Jurkat, Clone E6-1 (cell line): ENCODE measurements around the gene SLC16A12. TPM values are rescaled to one million over a fixed set of nuclear protein-coding genes. Genes with fewer than 3 reads are reported as not detected.
A peak's percentile ranks its signal among the peaks of the same experiment; 100 is the strongest.

Experiments
- DNase-seq: peaks from one replicate; pipeline ENCODE4 v3.0.0-alpha.2; 2011; ENCODE audit warnings: low read depth, low spot score
- H3K4me3 ChIP-seq: 2 replicates; pipeline ENCODE4 v1.5.1; 2011; ENCODE audit warnings: mild to moderate bottlenecking, low read length, control low read depth, moderate library complexity
- polyA plus RNA-seq: library from polyadenylated mRNA; unstranded; fragments of >200 nt; gene quantifications from one replicate; pipeline ENCODE4 v1.2.1, GENCODE V29; 2012; ENCODE audit warnings: missing spikeins; ENCODE audit not compliant: insufficient read length, insufficient read depth

Gene SLC16A12, protein sequence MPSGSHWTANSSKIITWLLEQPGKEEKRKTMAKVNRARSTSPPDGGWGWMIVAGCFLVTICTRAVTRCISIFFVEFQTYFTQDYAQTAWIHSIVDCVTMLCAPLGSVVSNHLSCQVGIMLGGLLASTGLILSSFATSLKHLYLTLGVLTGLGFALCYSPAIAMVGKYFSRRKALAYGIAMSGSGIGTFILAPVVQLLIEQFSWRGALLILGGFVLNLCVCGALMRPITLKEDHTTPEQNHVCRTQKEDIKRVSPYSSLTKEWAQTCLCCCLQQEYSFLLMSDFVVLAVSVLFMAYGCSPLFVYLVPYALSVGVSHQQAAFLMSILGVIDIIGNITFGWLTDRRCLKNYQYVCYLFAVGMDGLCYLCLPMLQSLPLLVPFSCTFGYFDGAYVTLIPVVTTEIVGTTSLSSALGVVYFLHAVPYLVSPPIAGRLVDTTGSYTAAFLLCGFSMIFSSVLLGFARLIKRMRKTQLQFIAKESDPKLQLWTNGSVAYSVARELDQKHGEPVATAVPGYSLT
- polyA plus RNA-seq: not detected

DNA sequence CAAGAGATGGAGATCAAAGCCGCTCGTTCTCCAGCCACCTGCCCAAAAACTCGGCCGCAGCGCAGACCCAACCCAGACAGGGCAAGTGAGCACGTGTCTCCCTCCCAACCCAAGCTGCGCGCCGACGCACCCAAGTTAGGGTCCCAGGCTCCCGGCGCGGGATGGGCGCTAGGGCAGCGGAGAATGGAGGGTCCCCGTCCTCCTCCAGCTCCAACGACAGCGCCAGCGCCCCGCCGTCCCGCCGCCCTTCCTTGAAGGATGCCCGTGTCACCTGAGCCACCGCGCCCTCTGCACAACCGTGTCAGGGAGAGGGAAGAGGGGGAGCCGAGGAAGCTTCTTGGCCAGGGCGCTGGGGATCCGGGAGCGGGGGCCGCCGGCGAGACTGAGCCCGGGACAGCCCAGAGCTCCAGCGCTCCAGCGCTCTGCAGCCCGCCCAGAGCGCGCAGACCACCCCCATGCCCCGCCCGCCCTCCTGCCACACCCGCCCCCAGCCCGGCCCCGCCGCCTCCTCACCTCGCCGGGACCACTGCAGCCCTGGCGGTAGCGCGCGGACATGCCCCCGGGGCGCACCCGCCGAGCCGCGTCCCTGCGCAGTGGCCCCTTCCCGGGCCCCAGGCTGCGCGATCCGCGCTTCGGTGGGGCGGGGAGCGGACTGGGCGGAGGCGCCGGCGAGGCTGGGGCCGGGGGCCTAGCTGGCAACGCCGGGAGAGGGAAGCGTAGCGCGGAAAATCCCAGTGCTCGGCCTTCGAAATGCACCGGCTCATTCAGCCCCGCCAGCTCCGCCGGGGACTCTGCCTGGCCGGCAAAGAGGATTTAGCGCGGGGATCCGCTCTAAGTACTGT, at the start of gene SLC16A12:
SLC16A12 (minus strand) TSS at position 424 of the 842 bp plus-strand sequence. CDS start 73,016 bp downstream, outside the sequence.
- no peak within 1 kb of the TSS for H3K4me3 ChIP-seq
- no peak for DNase-seq

DNA sequence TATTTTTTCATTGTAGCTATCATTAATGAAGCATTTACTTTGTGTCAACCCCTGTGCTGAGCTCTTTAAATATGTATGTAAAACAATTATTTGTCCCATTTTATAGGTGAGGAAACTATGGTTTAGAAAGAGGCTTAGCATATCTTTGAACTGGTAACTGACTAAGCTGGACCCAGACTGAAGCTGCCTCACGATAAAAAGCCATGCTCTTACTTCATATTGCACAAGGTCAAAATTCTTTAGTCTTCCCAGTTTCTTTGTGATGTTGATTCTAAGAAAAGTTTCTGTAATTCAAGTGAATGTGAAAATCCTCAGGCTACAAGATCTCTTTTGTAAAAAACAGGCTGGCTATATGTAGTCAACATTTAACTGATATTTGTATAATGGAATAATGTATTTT, 46.6 kb upstream of the SLC16A12 start:
- DNase-seq: no peak
- no peak overlapping the region for H3K4me3 ChIP-seq

DNA sequence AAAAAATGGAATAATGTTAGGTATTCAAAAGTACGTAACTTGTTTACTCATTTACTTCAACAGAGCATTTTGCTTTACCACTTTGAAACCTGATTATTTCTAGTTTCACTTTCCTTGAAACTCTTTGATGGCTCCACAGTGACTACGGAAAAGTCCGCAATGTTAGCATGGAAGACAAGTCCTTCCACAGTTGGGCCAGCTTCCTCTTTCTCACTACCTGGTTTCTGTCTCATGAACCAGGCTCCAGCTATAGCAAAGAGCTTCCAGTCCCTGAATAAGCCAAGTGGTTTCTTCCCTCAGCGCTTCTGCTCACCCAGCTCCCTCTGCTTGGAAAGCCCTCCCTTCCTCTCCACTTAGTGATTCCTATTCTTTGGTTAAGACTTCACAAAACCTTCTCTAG, 44.8 kb upstream of the SLC16A12 start:
- no peak for DNase-seq
- no peak overlapping the region for H3K4me3 ChIP-seq

DNA sequence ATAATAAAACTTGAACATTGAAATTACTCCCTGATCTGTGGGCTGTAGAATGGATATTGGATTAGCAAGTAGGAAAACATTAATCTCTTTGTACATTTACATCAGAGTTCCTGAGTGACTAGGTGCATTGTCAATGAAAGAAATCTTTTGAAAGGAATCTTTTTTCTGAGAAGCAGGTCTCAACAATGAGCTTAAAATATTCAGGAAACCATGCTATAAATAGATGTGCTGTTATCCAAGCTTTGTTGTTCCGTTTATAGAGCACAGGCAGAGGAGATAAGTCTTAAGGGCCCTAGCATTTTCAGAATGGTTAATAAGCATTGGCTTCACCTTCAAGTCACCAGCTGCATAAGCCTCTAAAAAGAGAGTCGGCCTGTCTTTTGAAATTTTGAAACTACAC, 41.3 kb upstream of the SLC16A12 start:
- no peak for DNase-seq
- no peak overlapping the region for H3K4me3 ChIP-seq

DNA sequence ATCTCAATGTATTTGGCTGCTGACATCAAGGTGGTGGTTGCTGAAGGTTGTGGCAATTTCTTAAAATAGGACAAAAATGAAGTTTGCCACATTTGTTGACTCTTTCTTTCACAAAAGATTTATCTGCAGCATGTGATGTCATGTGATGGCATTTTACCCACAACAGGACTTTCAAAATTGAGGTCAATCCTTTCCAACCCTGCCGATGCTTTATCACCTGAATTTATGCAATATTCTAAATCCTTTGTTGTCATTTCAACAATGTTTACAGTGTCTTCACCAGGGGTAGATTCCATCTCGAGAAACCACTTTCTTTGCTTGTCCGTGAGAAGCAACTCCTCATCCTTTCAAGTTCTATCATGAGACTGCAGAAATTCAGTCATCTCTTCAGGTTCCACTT, 40.6 kb upstream of the SLC16A12 start:
- H3K4me3 ChIP-seq: no peak overlapping the region
- no peak for DNase-seq

DNA sequence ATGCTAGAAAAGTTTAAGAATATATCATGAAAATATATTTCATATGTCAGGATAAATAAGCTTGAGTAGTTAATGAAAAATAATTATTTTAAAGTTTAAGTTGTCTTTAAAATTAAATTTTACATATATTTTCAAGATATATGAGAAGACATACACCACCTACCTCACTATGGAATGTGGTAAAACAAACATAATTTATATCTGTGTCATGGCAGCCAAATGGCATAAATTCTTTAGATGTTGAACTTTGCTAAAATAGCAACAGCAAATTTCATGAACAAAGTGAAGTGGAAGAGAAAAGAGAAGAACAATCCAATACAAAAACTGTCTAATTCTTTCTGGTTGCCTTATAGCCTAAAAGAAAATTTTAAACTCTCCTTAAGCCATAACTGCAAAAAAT, 39.6 kb upstream of the SLC16A12 start:
- no peak overlapping the region for H3K4me3 ChIP-seq
- no peak for DNase-seq

DNA sequence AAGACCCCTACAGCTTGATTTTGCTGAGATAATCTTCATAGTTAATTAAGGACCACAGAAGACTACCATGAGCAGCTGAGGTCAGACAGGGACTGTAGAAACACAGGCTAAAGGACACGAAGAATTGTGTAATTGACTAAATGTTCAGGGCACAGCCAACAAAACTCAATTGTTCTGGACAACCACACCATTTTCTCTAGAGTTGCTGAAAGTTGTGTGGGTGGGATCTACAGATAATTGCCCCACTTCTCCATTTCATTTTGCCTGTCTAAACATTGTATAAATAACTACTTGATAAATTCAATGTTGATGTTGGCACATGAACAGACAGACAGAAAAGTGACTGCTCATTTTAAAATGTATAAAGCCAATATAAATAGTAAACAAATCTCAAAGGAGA, 39.0 kb upstream of the SLC16A12 start:
- H3K4me3 ChIP-seq: no peak overlapping the region
- no peak for DNase-seq

DNA sequence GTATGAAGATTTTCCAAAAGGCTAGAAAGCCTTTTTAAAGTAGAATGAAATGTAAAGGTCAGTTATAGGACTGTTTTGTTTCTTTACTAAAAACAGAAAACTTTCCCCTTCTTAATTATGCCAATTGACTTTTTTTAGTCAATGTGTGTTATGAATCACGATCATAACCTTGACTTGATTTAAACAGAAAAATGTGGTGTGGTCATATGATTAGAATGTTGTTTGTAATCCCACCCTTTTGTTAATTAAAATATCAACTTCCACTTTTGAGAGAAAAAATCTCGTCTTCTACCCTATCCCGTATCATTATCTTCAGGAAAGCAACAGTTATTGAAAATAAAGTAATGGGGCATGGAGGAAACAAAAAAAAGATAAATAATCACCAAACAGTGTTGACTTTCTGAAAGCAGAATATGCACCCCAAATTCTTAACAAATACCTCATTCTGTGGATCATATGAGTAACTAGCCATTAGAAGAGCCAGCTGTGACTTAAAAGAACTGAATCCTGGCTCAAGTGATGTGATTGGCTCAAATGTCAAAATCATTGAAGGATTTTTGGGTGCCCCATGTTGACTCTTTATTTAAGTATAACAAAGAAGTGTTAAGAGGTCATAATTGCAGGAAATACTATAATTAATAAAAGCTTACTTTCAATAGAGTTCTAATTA, 32.3 kb upstream of the SLC16A12 start:
- no peak for DNase-seq
- no peak overlapping the region for H3K4me3 ChIP-seq

DNA sequence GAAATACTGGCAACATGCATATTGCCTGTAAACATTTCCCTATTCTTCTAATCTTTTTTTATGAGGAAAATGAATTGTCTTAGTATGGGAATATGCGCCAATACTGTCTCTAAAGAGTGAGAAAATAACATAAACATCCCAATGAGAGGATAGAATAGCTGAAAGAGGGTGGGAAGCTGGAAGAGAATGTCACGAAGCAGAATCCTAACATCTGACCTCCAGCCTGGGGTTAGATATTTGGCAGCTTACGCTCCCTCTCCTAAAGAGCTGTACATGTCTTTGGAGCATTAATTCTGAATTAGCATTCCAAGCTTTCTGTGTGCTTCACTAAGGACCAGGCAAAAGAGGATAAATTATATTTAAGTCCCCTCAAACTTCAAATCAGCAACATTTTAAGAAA, 31.6 kb upstream of the SLC16A12 start:
- no peak for DNase-seq
- H3K4me3 ChIP-seq: no peak overlapping the region

DNA sequence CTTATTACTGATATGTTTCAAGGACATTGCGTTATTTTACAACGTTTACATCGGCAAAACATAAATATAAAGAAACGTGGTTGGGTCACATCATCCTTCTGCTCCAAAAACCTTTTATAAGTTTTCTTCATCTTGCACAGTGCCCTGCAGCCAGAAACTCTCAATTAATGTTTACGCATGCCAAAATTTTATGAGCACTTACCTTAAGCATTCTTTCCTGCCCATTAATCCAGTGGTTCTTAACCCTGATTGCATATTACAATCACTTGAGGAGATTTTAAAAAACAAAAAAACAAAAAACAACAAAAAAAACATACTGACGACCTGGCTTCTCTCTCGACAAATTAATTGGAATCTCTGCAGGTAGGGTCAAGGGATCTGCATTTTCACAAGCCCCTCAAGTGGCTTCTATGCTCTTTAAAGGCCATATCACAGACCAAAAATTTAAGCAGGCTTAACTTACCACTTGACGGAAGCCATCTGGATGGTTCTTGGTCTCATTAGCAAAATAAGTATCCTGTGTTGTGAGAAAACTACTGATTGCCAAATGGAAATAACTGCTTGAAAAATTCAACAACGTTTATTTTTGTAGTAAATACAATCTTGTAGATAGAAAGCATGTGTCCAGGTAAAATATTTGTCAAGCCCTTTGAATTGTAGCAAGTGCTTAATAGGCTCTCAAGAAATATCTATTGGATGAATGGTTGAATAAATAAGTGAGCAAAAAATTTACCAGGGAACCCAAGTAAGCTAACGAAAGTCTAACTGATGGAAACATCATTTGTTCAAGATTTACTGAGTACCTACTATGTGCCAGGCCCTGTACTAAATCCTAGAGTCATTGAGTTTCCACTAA, 30.9 kb upstream of the SLC16A12 start:
- DNase-seq: no peak

DNA sequence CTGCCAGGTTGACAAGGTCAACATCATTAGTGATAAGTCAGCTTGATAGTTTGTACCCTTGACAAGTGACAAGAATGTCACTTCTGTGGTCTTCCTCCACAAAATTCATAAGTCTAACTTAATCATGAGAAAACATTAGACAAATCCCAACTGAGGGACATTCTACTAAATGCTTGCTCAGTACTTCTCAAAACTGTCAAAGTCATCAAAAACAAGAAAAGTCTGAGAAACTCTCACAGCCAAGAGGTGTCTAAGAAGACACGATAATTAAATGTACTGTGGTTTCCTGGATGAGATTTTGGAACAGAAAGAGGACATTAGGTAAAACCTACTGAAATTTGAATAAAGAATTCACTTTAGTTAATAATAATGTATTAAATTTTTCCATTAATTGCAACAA, 29.8 kb upstream of the SLC16A12 start:
- H3K4me3 ChIP-seq: no peak overlapping the region
- DNase-seq: no peak

More for the DNA sequence above, 30.9 kb upstream of the SLC16A12 start:
- no peak overlapping the region for H3K4me3 ChIP-seq

DNA sequence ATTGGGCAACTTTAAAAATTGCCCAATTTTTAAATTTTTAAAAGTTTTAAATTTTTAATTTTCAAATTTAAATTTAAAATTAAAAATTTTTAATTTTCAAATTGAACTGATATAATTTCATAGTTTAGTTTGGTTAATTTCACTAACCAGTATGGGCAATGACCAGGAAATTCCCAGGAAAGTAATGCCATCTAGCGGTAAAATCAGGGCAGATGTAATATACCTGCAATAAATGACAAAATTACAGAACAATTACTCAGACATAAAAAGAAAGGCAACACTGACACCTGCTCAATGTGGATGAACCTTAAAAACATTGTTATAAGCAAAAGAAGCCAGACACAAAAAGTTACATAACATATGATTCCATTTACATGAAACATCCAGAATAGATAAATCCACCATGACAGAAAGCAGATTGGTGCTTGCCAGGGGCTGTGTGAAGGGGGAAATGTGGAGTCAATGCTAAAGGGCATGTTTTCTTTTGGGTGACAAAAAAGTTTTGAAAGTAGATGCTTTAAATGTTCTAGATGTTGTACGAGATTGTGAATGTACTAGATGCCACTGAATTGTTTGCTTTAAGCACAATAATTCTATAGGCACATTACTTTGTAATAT, 28.6 kb upstream of the SLC16A12 start:
- DNase-seq: peak; percentile 41

DNA sequence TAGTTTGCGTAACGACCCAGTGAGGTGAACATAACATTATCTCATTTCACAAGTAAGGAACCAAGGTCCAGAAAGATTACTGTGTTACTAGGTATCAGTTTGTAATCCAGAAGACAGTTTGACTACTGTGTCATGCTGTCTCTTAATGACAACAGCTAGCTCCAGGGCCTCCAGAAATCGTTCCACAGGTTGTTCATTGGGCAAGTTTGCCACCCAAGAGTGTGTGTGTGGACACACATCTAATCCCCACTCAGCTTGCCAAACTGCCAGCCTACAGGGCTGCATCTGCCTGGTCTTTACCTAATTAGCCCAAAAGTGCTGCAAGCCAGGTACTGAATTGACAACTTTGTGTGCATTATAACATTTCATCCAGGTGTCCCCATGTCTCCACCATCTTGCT, 27.9 kb upstream of the SLC16A12 start:
- H3K4me3 ChIP-seq: no peak overlapping the region
- DNase-seq: no peak

More for the DNA sequence above, 28.6 kb upstream of the SLC16A12 start:
- no peak overlapping the region for H3K4me3 ChIP-seq

DNA sequence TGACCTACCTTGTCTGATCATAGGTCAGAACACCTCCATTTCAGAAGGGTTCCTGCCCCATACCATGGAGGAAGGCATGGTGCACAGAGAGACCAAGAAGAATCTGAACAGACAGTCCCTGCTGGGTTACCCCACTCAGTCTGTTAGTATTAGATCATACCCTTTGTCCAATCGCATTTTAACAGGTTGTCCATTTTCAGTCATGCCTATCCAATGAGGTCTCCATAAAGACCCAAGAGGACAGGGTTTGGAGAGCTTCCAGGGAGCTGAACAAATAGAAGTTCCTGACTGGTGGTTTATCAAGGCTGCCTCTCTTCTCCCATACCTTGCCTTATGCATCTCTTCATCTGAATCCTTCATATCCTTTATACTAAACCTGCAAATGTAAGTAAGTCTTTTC, 21.2 kb upstream of the SLC16A12 start:
- DNase-seq: no peak
- no peak overlapping the region for H3K4me3 ChIP-seq

DNA sequence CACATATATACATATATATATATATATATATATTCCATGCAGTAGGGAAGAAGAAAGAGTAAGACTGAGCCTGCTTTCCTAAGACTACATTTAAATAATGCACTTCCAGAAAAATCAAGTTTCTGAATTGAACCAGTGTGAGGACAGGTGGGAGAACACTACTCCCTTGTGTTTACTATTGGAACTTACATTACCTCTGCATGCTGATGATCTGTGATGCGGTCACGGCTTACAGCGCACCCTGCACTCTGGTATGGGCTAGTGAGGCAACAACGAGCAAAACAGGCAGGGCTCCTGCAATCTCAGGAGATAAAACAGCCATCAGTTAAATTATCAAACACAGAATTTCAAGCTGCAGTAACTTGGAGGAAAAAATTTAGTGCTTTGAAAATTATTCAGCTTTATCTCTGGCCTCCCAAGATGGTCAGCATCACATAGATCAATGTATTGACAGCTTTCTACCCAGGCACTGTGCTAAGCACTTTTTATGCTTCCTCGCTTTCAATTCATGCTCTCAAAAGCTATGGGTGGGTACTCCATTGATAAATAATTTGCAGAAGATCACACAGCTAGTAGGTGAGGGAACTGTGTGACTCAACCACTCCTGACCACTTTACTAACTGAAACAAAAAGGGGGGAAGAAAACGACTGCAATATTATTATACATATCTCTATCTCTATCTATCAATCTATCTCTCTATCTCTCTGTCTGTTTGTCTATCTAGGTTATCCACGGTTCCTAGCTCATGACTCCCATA, 20.5 kb upstream of the SLC16A12 start:
- no peak overlapping the region for H3K4me3 ChIP-seq
- DNase-seq: no peak

DNA sequence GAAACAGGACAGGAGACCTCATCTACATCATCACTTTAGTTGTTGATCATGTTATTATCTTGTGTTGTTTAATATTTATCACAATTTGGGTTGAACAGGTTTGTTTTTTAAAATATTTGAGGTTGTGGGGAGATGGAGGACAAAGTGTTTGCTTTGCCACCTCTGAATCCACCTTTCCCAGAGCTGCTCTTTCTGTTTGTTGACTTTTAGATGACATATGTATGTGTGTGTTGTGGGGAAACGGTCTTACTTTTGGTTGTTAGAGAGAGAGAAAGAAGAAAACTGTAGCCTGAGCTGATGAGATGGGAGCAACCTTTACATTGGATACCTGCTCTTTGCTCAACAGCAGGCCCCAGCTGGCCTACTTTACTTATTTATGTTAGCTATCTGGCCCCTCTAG, 19.0 kb upstream of the SLC16A12 start:
- no peak for DNase-seq

DNA sequence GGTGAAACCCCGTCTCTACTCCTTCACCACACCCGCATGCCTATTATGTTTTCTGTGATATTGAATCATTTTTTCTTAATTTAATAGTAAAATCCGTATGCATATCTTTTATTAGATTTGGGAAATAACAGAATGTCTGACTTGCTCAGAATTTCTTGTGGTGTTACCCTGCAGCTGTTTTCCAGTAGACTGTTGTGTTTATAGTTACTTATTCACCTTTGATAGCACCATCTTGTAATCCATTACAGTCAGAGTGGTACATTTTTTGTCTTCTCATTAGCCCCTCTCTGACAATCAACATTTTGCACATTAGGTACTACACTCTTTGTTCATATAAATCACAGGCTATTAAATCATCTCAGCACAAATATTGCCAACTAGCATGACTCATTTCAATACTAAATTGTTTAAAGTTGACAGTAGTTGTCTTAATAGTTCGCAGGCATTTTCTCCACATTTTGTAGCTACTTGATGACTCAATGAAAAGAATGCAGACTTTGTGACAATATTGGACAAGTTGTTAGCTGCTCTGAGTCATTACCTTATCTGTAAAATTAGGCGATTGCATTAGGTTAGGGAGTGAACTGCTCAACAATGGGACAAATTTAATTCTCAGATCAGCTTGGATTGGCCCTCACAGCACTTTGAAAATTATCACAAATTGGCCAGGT, 17.8 kb upstream of the SLC16A12 start:
- no peak overlapping the region for H3K4me3 ChIP-seq
- DNase-seq: no peak

More for the DNA sequence above, 19.0 kb upstream of the SLC16A12 start:
- H3K4me3 ChIP-seq: no peak overlapping the region
